ENCODE results near the gene AIPL1.

DNA sequence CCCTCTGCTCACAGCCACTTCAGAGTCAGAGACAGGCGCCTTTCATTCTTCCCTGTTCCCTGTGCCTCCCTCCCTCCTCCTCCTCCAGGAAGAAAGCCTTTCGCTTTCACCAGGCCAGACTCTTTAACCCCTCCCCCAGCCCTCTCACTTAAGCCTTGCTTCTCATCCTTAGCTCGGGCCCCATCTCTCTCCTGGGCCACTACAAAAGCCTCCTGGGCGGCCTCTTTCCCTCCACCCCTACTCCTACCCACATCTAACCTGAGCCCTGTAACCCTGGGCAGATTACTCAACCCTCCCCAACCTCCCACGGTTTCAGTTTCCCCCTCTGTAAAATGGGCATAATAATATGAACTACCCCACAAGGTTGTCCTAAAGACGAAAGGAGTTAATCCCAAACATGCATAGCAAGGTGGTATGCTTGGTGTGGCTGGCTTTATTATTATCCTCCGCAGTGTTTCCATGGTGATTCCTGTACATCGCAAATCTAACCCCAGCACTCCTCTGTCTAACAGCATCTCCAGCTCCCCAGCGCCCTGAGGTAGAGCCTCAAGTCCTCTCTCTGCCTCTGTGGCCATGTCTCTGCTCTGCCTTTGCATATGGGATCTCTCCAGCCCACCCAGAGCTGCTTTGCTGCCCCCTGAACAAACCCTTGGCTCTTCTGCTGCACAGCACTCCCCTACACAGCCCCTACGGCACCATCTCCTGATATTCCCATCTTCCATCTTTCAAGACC is 27.0 kb upstream of the AIPL1 start:
- TF ChIP-seq, protein P1, sequence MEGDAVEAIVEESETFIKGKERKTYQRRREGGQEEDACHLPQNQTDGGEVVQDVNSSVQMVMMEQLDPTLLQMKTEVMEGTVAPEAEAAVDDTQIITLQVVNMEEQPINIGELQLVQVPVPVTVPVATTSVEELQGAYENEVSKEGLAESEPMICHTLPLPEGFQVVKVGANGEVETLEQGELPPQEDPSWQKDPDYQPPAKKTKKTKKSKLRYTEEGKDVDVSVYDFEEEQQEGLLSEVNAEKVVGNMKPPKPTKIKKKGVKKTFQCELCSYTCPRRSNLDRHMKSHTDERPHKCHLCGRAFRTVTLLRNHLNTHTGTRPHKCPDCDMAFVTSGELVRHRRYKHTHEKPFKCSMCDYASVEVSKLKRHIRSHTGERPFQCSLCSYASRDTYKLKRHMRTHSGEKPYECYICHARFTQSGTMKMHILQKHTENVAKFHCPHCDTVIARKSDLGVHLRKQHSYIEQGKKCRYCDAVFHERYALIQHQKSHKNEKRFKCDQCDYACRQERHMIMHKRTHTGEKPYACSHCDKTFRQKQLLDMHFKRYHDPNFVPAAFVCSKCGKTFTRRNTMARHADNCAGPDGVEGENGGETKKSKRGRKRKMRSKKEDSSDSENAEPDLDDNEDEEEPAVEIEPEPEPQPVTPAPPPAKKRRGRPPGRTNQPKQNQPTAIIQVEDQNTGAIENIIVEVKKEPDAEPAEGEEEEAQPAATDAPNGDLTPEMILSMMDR (IDR thresholded peaks at IDR 0.05), result no peak
- TF ChIP-seq POLR2A (IDR thresholded peaks at IDR 0.05), result no peak

Measured in lower leg skin (tissue), 3 donors.